ENCODE measurements around the gene ZNF668. TPM values are rescaled to one million over a fixed set of nuclear protein-coding genes. Genes with fewer than 3 reads are reported as not detected.
"Not testable (repeated sequence)": the region's sequence is repeated elsewhere in the genome, so short reads cannot be mapped to it uniquely, and the experiment has no call there.

Gene ZNF668
- total and polyA plus RNA-seq, 2 of the 13 experiments (the other 11 are each of a cell fraction or from before 2014, with no cell fraction given) = 3.8 to 9.8 TPM

GRCh38 chr16:31016018-31016417 is 58.0 kb downstream of the ZNF668 start (continued):
- no peak for TF ChIP-seq LRRFIP1 (CRISPR knock-in tag; conservative IDR thresholded peaks at IDR 0.05)
- TF ChIP-seq ZNF333 (CRISPR knock-in tag; IDR thresholded peaks at IDR 0.05; ENCODE audit: borderline replicate concordance) = no peak
- TF ChIP-seq E2F5 (CRISPR knock-in tag; conservative IDR thresholded peaks at IDR 0.05) = no peak
- no peak for TF ChIP-seq PHF5A (CRISPR knock-in tag; IDR thresholded peaks at IDR 0.05; ENCODE audit: low read depth, unreplicated experiment)
- no peak for TF ChIP-seq POLR2G (IDR thresholded peaks at IDR 0.05; ENCODE audit: low read depth, low read length)
- TF ChIP-seq, protein P1, sequence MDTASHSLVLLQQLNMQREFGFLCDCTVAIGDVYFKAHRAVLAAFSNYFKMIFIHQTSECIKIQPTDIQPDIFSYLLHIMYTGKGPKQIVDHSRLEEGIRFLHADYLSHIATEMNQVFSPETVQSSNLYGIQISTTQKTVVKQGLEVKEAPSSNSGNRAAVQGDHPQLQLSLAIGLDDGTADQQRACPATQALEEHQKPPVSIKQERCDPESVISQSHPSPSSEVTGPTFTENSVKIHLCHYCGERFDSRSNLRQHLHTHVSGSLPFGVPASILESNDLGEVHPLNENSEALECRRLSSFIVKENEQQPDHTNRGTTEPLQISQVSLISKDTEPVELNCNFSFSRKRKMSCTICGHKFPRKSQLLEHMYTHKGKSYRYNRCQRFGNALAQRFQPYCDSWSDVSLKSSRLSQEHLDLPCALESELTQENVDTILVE (CRISPR knock-in tag; IDR thresholded peaks at IDR 0.05) = no peak

DNA sequence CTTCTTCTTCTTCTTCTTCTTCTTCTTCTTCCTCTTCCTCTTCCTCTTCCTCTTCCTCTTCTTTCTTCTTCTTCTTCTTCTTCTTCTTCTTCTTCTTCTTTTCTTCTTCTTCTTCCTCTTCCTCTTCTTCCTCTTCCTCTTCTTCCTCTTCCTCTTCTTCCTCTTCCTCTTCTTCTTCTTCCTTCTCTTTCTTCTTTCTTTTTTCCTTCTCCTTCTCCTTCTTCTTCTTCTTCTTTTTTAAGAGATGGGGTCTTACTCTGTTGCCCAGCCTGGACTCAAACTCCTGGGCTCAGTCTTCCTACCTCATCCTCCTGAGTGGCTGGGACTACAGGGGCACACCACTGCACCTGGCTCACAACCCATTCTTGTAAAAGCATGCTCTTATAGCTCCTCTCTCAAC is 60.7 kb downstream of the ZNF668 start:
- H2AFZ ChIP-seq (ENCODE audit: low read length); H3K36me3 ChIP-seq (replicated peaks in 1 of 2; ENCODE audit: control insufficient read depth in 1 of 2, insufficient read depth in 2 of 2, low read length in 2 of 2); ATAC-seq; H3K4me3 ChIP-seq (replicated peaks in 1 of 3; ENCODE audit: insufficient read depth in 1 of 3, low read depth in 2 of 3, low read length in 3 of 3); H4K20me1 ChIP-seq (ENCODE audit: insufficient read depth, low read length); H3K9ac ChIP-seq (ENCODE audit: insufficient read depth, low read depth, low read length); FAIRE-seq; intact Hi-C loops (cut with micrococcal nuclease; ENCODE audit: unreplicated experiment); H3K79me2 ChIP-seq (ENCODE audit: insufficient read depth, low read length); in situ Hi-C loops (cut with HindIII; ENCODE audit: extremely low pct_ligation_motif_present, low pct_unique_long_range_greater_than_20kb); H3K9me3 ChIP-seq (ENCODE audit: low read length); DNase-seq (ENCODE audit: low spot score); H3K4me2 ChIP-seq (ENCODE audit: low read depth, low read length); H3K27ac ChIP-seq (ENCODE audit: extremely low read length, insufficient read depth, low read length); BruUV-seq (replicated peaks); CTCF ChIA-PET (ENCODE audit: low intra/inter-chr PET ratio, low total read pairs): not testable (repeated sequence)
- POLR2A ChIA-PET = interaction anchor here (0.5 kb wide), 1 partner anchor 19 kb away, joined by 3 read pairs; no protein-coding TSS in a partner anchor
- peaks cover 23% of the 10 kb centered on the region for H3K4me1 ChIP-seq (ENCODE audit: insufficient read depth, low read length)
- peaks cover 6 to 37% of the 10 kb centered on the region in 2 experiments for H3K27me3 ChIP-seq (ENCODE audit: control insufficient read depth in 1 of 2, insufficient read depth in 2 of 2, low read length in 2 of 2)

- 23% methylated on average over 7 of the region's 7 CpGs for WGBS (ENCODE audit: low lambda C conversion rate)
- H3K27me3 ChIP-seq (ENCODE audit: control insufficient read depth in 1 of 2, insufficient read depth in 2 of 2, low read length in 2 of 2) = peaks cover 6 to 37% of the 10 kb centered on the region in 2 experiments
- H3K4me2 ChIP-seq (ENCODE audit: low read depth, low read length); H3K9ac ChIP-seq (ENCODE audit: insufficient read depth, low read depth, low read length); H3K4me3 ChIP-seq (replicated peaks in 1 of 3; ENCODE audit: insufficient read depth in 1 of 3, low read depth in 2 of 3, low read length in 3 of 3); H3K36me3 ChIP-seq (replicated peaks in 1 of 2; ENCODE audit: control insufficient read depth in 1 of 2, insufficient read depth in 2 of 2, low read length in 2 of 2); H3K9me3 ChIP-seq (ENCODE audit: low read length); DNase-seq (ENCODE audit: low spot score); BruUV-seq (replicated peaks); H3K79me2 ChIP-seq (ENCODE audit: insufficient read depth, low read length); intact Hi-C loops (cut with micrococcal nuclease; ENCODE audit: unreplicated experiment); in situ Hi-C loops (cut with HindIII; ENCODE audit: extremely low pct_ligation_motif_present, low pct_unique_long_range_greater_than_20kb); ATAC-seq; CTCF ChIA-PET (ENCODE audit: low intra/inter-chr PET ratio, low total read pairs); H4K20me1 ChIP-seq (ENCODE audit: insufficient read depth, low read length); FAIRE-seq; H2AFZ ChIP-seq (ENCODE audit: low read length); H3K27ac ChIP-seq (ENCODE audit: extremely low read length, insufficient read depth, low read length): not testable (repeated sequence)
- POLR2A ChIA-PET = interaction anchor here (1.1 kb wide), 1 partner anchor 15 kb away, joined by 4 read pairs; no protein-coding TSS in a partner anchor
- peaks cover 34% of the 10 kb centered on the region for H3K4me1 ChIP-seq (ENCODE audit: insufficient read depth, low read length)
These were observed 62.2 kb downstream of the ZNF668 start for GRCh38 chr16:31011815-31012214.

Data from HepG2 (cell line).